ENCODE measurements around the gene WAS.

Gene WAS

DNA sequence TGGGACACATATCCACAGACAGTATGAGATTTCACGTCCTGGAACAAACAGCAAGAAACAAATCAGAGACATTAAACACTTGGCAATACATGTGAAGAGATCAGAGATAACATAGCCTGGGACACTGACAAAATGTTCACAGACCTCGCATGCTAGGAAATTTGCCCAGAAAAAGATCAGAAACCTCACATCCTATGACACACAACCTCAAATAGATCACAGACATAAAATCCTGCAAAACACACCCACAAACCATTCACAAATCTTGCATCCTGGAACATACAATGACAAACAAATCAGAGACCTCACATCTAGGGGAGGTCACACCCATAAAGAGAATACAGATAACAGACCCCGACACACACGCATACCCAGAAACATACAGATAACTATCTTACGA lies 31.0 kb downstream of the WAS start:
- Histone ChIP-seq H3K56ac (ENCODE audit: low read length) (no peak overlapping the region), H3K4me3 (ENCODE audit: low read length) (no peak overlapping the region), H2BK15ac (replicated peaks; ENCODE audit: low read depth) (no peak overlapping the region), H3K9ac (ENCODE audit: low read length) (no peak overlapping the region), H2AK5ac (ENCODE audit: low read length) (no peak overlapping the region), H3K79me2 (ENCODE audit: control insufficient read depth, insufficient read depth, low read length) (no peaks in the 10 kb centered on the region), H4K8ac (ENCODE audit: low read depth, low read length) (no peak overlapping the region), H3K23ac (ENCODE audit: low read length) (no peak overlapping the region), H3K4ac (ENCODE audit: low read depth, low read length) (no peak overlapping the region), H3K4me2 (ENCODE audit: low read length) (no peak overlapping the region), H2BK5ac (ENCODE audit: low read length) (no peak overlapping the region), H3K27me3 (ENCODE audit: insufficient read depth, low read length, poor library complexity) (no peaks in the 10 kb centered on the region), H3K27ac (ENCODE audit: low read depth, low read length) (no peak overlapping the region), H3K4me1 (ENCODE audit: control insufficient read depth, low read depth, low read length) (no peaks in the 10 kb centered on the region), H2BK120ac (ENCODE audit: low read depth, low read length) (no peak overlapping the region), H3K79me1 (ENCODE audit: low read length) (no peaks in the 10 kb centered on the region), H4K5ac (ENCODE audit: low read length) (no peak overlapping the region), H3K36me3 (ENCODE audit: control insufficient read depth, insufficient read depth, low read length) (no peaks in the 10 kb centered on the region), H3K18ac (ENCODE audit: low read length) (no peak overlapping the region)
- no peak for DNase-seq
- WGBS (ENCODE audit: extremely low coverage, insufficient coverage, low lambda C conversion rate) = no CpG with 5 or more reads among the region's 5 CpGs

GRCh38 chrX:48715072-48715471 lies 31.5 kb downstream of the WAS start:
- H2AK5ac ChIP-seq (ENCODE audit: low read length) = no peak overlapping the region
- H2BK120ac ChIP-seq (ENCODE audit: low read depth, low read length) = no peak overlapping the region
- no peaks in the 10 kb centered on the region for H3K27me3 ChIP-seq (ENCODE audit: insufficient read depth, low read length, poor library complexity)
- H3K56ac ChIP-seq (ENCODE audit: low read length) = no peak overlapping the region
- no peak overlapping the region for H3K4me3 ChIP-seq (ENCODE audit: low read length)
- H3K18ac ChIP-seq (ENCODE audit: low read length) = no peak overlapping the region
- no peak overlapping the region for H2BK15ac ChIP-seq (replicated peaks; ENCODE audit: low read depth)
- DNase-seq = no peak
- no peaks in the 10 kb centered on the region for H3K79me2 ChIP-seq (ENCODE audit: control insufficient read depth, insufficient read depth, low read length)
- no peak overlapping the region for H3K9ac ChIP-seq (ENCODE audit: low read length)
- no peak overlapping the region for H3K27ac ChIP-seq (ENCODE audit: low read depth, low read length)
- H4K8ac ChIP-seq (ENCODE audit: low read depth, low read length) = no peak overlapping the region
- WGBS (ENCODE audit: extremely low coverage, insufficient coverage, low lambda C conversion rate) = no CpG with 5 or more reads among the region's 2 CpGs
- H3K23ac ChIP-seq (ENCODE audit: low read length) = no peak overlapping the region
- no peaks in the 10 kb centered on the region for H3K4me1 ChIP-seq (ENCODE audit: control insufficient read depth, low read depth, low read length)
- H3K4ac ChIP-seq (ENCODE audit: low read depth, low read length) = no peak overlapping the region
- H3K36me3 ChIP-seq (ENCODE audit: control insufficient read depth, insufficient read depth, low read length) = no peaks in the 10 kb centered on the region
- H3K79me1 ChIP-seq (ENCODE audit: low read length) = no peaks in the 10 kb centered on the region
- H2BK5ac ChIP-seq (ENCODE audit: low read length) = no peak overlapping the region
- H3K4me2 ChIP-seq (ENCODE audit: low read length) = no peak overlapping the region
- H4K5ac ChIP-seq (ENCODE audit: low read length) = no peak overlapping the region

DNA sequence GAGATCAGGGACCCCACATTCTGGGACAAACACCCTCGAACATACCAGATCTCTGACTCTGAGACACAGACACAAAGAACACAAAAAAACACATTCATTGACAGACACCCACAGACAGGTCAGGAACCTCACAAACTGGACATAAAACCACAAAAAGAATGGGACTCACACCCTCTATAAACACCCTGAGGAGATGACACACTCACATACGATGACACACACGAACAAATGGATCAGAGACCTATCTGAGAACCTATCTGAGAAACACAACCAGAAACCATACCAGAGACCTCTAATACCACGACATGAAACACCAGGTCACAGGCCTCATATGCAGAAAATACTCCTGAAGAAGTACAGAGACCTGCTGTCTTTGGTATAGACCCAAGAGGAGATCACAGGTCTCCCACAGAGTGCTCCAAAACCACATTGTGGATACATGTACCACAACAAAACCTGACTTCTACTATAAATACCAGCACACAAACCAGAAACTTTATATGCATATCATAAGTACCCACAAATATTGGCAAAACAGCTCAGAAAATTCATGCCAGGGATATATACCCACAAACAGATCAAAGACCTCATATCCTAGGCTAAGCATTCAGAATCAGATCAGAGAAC lies 32.4 kb downstream of the WAS start:
- no peak overlapping the region for H3K27ac ChIP-seq (ENCODE audit: low read depth, low read length)
- no peak overlapping the region for H3K18ac ChIP-seq (ENCODE audit: low read length)
- no peaks in the 10 kb centered on the region for H3K4me1 ChIP-seq (ENCODE audit: control insufficient read depth, low read depth, low read length)
- no peak overlapping the region for H3K23ac ChIP-seq (ENCODE audit: low read length)
- no peak overlapping the region for H3K4me3 ChIP-seq (ENCODE audit: low read length)
- H3K56ac ChIP-seq (ENCODE audit: low read length) = no peak overlapping the region
- no peak overlapping the region for H2BK15ac ChIP-seq (replicated peaks; ENCODE audit: low read depth)
- H3K9ac ChIP-seq (ENCODE audit: low read length) = no peak overlapping the region
- no peak overlapping the region for H3K4ac ChIP-seq (ENCODE audit: low read depth, low read length)
- H3K79me1 ChIP-seq (ENCODE audit: low read length) = no peaks in the 10 kb centered on the region
- no peak overlapping the region for H4K8ac ChIP-seq (ENCODE audit: low read depth, low read length)
- H3K79me2 ChIP-seq (ENCODE audit: control insufficient read depth, insufficient read depth, low read length) = no peaks in the 10 kb centered on the region
- H3K4me2 ChIP-seq (ENCODE audit: low read length) = no peak overlapping the region
- H4K5ac ChIP-seq (ENCODE audit: low read length) = no peak overlapping the region
- H2AK5ac ChIP-seq (ENCODE audit: low read length) = no peak overlapping the region
- H3K36me3 ChIP-seq (ENCODE audit: control insufficient read depth, insufficient read depth, low read length) = no peaks in the 10 kb centered on the region
- no peak overlapping the region for H2BK5ac ChIP-seq (ENCODE audit: low read length)
- H2BK120ac ChIP-seq (ENCODE audit: low read depth, low read length) = no peak overlapping the region
- whole genome bisulfite sequencing (ENCODE audit: extremely low coverage, insufficient coverage, low lambda C conversion rate) = no CpG with 5 or more reads among the region's 4 CpGs
- DNase-seq = no peak
- H3K27me3 ChIP-seq (ENCODE audit: insufficient read depth, low read length, poor library complexity) = no peaks in the 10 kb centered on the region

- Histone ChIP-seq H3K4ac (ENCODE audit: low read depth, low read length) (no peak overlapping the region), H3K79me1 (ENCODE audit: low read length) (no peaks in the 10 kb centered on the region), H3K56ac (ENCODE audit: low read length) (no peak overlapping the region), H4K5ac (ENCODE audit: low read length) (no peak overlapping the region), H3K79me2 (ENCODE audit: control insufficient read depth, insufficient read depth, low read length) (no peaks in the 10 kb centered on the region), H2BK5ac (ENCODE audit: low read length) (no peak overlapping the region), H2AK5ac (ENCODE audit: low read length) (no peak overlapping the region), H3K36me3 (ENCODE audit: control insufficient read depth, insufficient read depth, low read length) (no peaks in the 10 kb centered on the region), H4K8ac (ENCODE audit: low read depth, low read length) (no peak overlapping the region), H2BK120ac (ENCODE audit: low read depth, low read length) (no peak overlapping the region), H3K27ac (ENCODE audit: low read depth, low read length) (no peak overlapping the region), H2BK15ac (replicated peaks; ENCODE audit: low read depth) (no peak overlapping the region), H3K4me2 (ENCODE audit: low read length) (no peak overlapping the region), H3K23ac (ENCODE audit: low read length) (no peak overlapping the region), H3K4me3 (ENCODE audit: low read length) (no peak overlapping the region), H3K4me1 (ENCODE audit: control insufficient read depth, low read depth, low read length) (no peaks in the 10 kb centered on the region), H3K27me3 (ENCODE audit: insufficient read depth, low read length, poor library complexity) (no peaks in the 10 kb centered on the region), H3K18ac (ENCODE audit: low read length) (no peak overlapping the region), H3K9ac (ENCODE audit: low read length) (no peak overlapping the region)
- DNase-seq = no peak
- no CpG with 5 or more reads among the region's 2 CpGs for WGBS (ENCODE audit: extremely low coverage, insufficient coverage, low lambda C conversion rate)
Observed at GRCh38 chrX:48719958-48720357, 36.4 kb downstream of the WAS start.

DNA sequence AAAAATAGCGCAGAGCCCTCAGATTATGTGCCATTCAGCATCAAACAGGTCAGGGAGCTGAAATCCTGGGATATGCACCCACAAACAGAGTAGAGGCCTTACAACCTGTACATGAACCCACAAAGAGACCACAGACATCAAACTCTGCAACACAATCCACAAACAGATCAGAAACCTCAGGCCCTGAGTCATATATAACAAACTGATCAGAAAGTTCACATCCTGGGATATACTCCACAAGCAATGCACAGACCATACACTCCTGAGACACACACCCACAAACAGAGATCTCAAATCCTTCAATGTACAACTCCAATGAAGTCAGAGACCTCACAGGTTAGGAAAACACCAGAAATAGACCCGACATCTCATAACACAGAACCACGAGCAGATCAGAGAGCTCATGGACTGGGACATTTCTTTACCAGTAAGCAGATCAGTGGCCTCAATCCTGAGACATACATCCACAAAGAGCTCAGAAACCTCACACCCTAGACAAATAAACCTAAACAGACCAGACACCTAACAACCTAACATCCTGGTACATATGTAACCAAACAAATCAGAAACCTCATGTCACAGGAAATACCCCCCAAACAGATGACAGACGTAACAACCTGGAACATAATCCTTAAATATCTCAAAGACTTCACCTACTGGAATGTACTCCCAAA lies 37.1 kb downstream of the WAS start:
- H3K4me1 ChIP-seq (ENCODE audit: control insufficient read depth, low read depth, low read length) = no peaks in the 10 kb centered on the region

DNA sequence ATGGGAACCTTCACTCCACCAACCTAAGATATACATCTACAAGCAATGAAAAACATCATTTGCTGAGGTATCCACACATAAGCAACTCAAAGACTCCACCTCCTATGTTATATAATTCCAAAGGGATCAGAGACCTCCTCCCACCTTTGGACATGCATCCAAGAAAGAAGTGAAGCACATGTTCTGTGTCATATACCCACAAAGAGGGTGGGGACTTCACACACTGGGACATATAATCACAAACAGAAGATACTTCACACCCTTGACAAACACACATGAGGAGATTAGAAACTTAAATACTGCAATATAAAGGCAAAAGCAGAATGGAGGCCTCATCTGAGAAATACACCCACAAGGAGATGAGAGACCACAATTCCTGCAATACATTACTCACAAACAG lies 38.3 kb downstream of the WAS start:
- H3K23ac ChIP-seq (ENCODE audit: low read length) = no peak overlapping the region
- H4K8ac ChIP-seq (ENCODE audit: low read depth, low read length) = no peak overlapping the region
- no peak overlapping the region for H3K9ac ChIP-seq (ENCODE audit: low read length)
- no peak overlapping the region for H4K5ac ChIP-seq (ENCODE audit: low read length)
- H2BK120ac ChIP-seq (ENCODE audit: low read depth, low read length) = no peak overlapping the region
- H3K4ac ChIP-seq (ENCODE audit: low read depth, low read length) = no peak overlapping the region
- no peaks in the 10 kb centered on the region for H3K36me3 ChIP-seq (ENCODE audit: control insufficient read depth, insufficient read depth, low read length)
- H3K27me3 ChIP-seq (ENCODE audit: insufficient read depth, low read length, poor library complexity) = no peaks in the 10 kb centered on the region
- H3K18ac ChIP-seq (ENCODE audit: low read length) = no peak overlapping the region
- no peak overlapping the region for H2AK5ac ChIP-seq (ENCODE audit: low read length)
- H3K79me2 ChIP-seq (ENCODE audit: control insufficient read depth, insufficient read depth, low read length) = no peaks in the 10 kb centered on the region
- no peak for DNase-seq
- no peak overlapping the region for H3K56ac ChIP-seq (ENCODE audit: low read length)
- no peak overlapping the region for H3K4me2 ChIP-seq (ENCODE audit: low read length)
- H2BK15ac ChIP-seq (replicated peaks; ENCODE audit: low read depth) = no peak overlapping the region
- H3K79me1 ChIP-seq (ENCODE audit: low read length) = no peaks in the 10 kb centered on the region
- no peak overlapping the region for H2BK5ac ChIP-seq (ENCODE audit: low read length)
- no peak overlapping the region for H3K27ac ChIP-seq (ENCODE audit: low read depth, low read length)
- H3K4me3 ChIP-seq (ENCODE audit: low read length) = no peak overlapping the region
- H3K4me1 ChIP-seq (ENCODE audit: control insufficient read depth, low read depth, low read length) = no peaks in the 10 kb centered on the region

More for the DNA sequence above, 37.1 kb downstream of the WAS start:
- Histone ChIP-seq H3K56ac (ENCODE audit: low read length) (no peak overlapping the region), H2BK120ac (ENCODE audit: low read depth, low read length) (no peak overlapping the region), H4K5ac (ENCODE audit: low read length) (no peak overlapping the region), H3K27me3 (ENCODE audit: insufficient read depth, low read length, poor library complexity) (no peaks in the 10 kb centered on the region), H3K18ac (ENCODE audit: low read length) (no peak overlapping the region), H3K27ac (ENCODE audit: low read depth, low read length) (no peak overlapping the region), H3K23ac (ENCODE audit: low read length) (no peak overlapping the region), H3K4me2 (ENCODE audit: low read length) (no peak overlapping the region), H3K9ac (ENCODE audit: low read length) (no peak overlapping the region), H3K4ac (ENCODE audit: low read depth, low read length) (no peak overlapping the region), H3K79me2 (ENCODE audit: control insufficient read depth, insufficient read depth, low read length) (no peaks in the 10 kb centered on the region), H2AK5ac (ENCODE audit: low read length) (no peak overlapping the region), H3K36me3 (ENCODE audit: control insufficient read depth, insufficient read depth, low read length) (no peaks in the 10 kb centered on the region), H4K8ac (ENCODE audit: low read depth, low read length) (no peak overlapping the region), H2BK5ac (ENCODE audit: low read length) (no peak overlapping the region), H3K79me1 (ENCODE audit: low read length) (no peaks in the 10 kb centered on the region), H3K4me3 (ENCODE audit: low read length) (no peak overlapping the region), H2BK15ac (replicated peaks; ENCODE audit: low read depth) (no peak overlapping the region)
- WGBS (ENCODE audit: extremely low coverage, insufficient coverage, low lambda C conversion rate) = no CpG with 5 or more reads among the region's 4 CpGs
- no peak for DNase-seq

Measured in mesendoderm (in vitro differentiated cells).